GM23338 (cell line): ENCODE measurements around the gene UBE2G2. TPM values are rescaled to one million over a fixed set of nuclear protein-coding genes. Genes with fewer than 3 reads are reported as not detected.

Source experiments
- ATAC-seq: fragments of 200-7000 bp; cut with Tn5 transposase; 3 replicates; pipeline ENCODE4 v1.9.1; 2020
- DNase-seq: peaks from one replicate; pipeline ENCODE4 v3.0.0-alpha.2; 2015; ENCODE audit warnings: low spot score
- H2AFZ ChIP-seq: fragments of 200-600 bp; sonication (generic); 2 replicates; pipeline ENCODE4 v1.8.0; 2016; ENCODE audit warnings: antibody characterized with exemption, mild to moderate bottlenecking, moderate library complexity
- H3F3A ChIP-seq: fragments of 200-600 bp; sonication (generic); replicated peaks from 2 replicates; pipeline ENCODE4 v1.8.0; 2017; ENCODE audit warnings: antibody characterized with exemption, mixed run types, low read depth
- H3K27ac ChIP-seq: fragments of 200-600 bp; sonication (generic); 2 replicates; pipeline ENCODE4 v1.6.1; 2016; ENCODE audit warnings: low read depth
- H3K27me3 ChIP-seq: fragments of 200-600 bp; sonication (generic); 2 replicates; pipeline ENCODE4 v1.8.0; 2016; ENCODE audit warnings: mild to moderate bottlenecking, mixed run types, moderate library complexity; ENCODE audit not compliant: insufficient read depth
- H3K36me3 ChIP-seq: fragments of 200-600 bp; sonication (generic); 2 replicates; pipeline ENCODE4 v1.8.0; 2016; ENCODE audit warnings: mild to moderate bottlenecking; ENCODE audit not compliant: insufficient read depth
- H3K4me1 ChIP-seq: fragments of 200-600 bp; sonication (generic); 2 replicates; pipeline ENCODE4 v1.8.0; 2016; ENCODE audit warnings: mild to moderate bottlenecking, moderate library complexity; ENCODE audit not compliant: insufficient read depth
- H3K4me2 ChIP-seq: fragments of 200-600 bp; sonication (generic); 2 replicates; pipeline ENCODE4 v1.7.1; 2017; ENCODE audit warnings: mixed run types
- H3K4me3 ChIP-seq: fragments of 200-600 bp; sonication (generic); 2 replicates; pipeline ENCODE4 v1.6.1; 2016; ENCODE audit warnings: mixed run types
- H3K79me2 ChIP-seq: fragments of 200-600 bp; sonication (generic); replicated peaks from 2 replicates; pipeline ENCODE4 v1.8.0; 2017; ENCODE audit warnings: mild to moderate bottlenecking; ENCODE audit not compliant: insufficient read depth
- H3K9me2 ChIP-seq: fragments of 200-600 bp; sonication (generic); 2 replicates; pipeline ENCODE4 v1.8.0; 2017; ENCODE audit not compliant: insufficient read depth
- H4K20me1 ChIP-seq: fragments of 200-600 bp; sonication (generic); replicated peaks from 2 replicates; pipeline ENCODE4 v1.8.0; 2017; ENCODE audit warnings: mild to moderate bottlenecking; ENCODE audit not compliant: insufficient read depth
- H3K27ac Mint-ChIP-seq: 2 replicates; pipeline ENCODE4 v1.8.0; 2020; ENCODE audit warnings: inconsistent platforms, mild to moderate bottlenecking, moderate library complexity, mixed read lengths
- H3K27me3 Mint-ChIP-seq: 3 replicates; pipeline ENCODE4 v1.8.0; 2022; ENCODE audit warnings: low read depth, mild to moderate bottlenecking, moderate library complexity, mixed read lengths, inconsistent platforms; ENCODE audit not compliant: insufficient read depth, poor library complexity
- H3K36me3 Mint-ChIP-seq: 3 replicates; pipeline ENCODE4 v1.8.0; 2021; ENCODE audit warnings: low read depth, mild to moderate bottlenecking, inconsistent platforms, moderate library complexity, mixed read lengths
- H3K4me1 Mint-ChIP-seq: 3 replicates; pipeline ENCODE4 v1.8.0; 2020; ENCODE audit warnings: mild to moderate bottlenecking, inconsistent platforms, mixed read lengths
- H3K4me3 Mint-ChIP-seq: 3 replicates; pipeline ENCODE4 v1.8.0; 2021; ENCODE audit warnings: moderate library complexity, mild to moderate bottlenecking, inconsistent platforms, mixed read lengths
- H3K9me3 Mint-ChIP-seq: 3 replicates; pipeline ENCODE4 v1.8.0; 2020; ENCODE audit warnings: moderate library complexity, mild to moderate bottlenecking, inconsistent platforms, mixed read lengths
- CREB1 ChIP-seq: fragments of 250-450 bp; sonication (Bioruptor Pico); IDR thresholded peaks from 2 replicates; pipeline ENCODE4 v1.5.0; 2020; ENCODE audit warnings: low read depth, mild to moderate bottlenecking, moderate library complexity
- CTCF ChIP-seq, 2 experiments: fragments of 200-600 bp in 1 of 2; sonication (generic) in 1 of 2; conservative IDR thresholded peaks; 2 replicates each; pipeline versions ENCODE4 v1.5.1 to v1.6.1; 2016 to 2017; ENCODE audit warnings: antibody characterized with exemption in 2 of 2, low read depth in 2 of 2, mild to moderate bottlenecking in 2 of 2, moderate library complexity in 1 of 2
- ETS1 ChIP-seq: IDR thresholded peaks from 2 replicates; pipeline ENCODE4 v1.6.1; 2016; ENCODE audit warnings: antibody characterized with exemption
- EZH2 ChIP-seq: fragments of 200-600 bp; sonication (generic); IDR thresholded peaks from one replicate; pipeline ENCODE4 v1.8.0; 2017; ENCODE audit warnings: antibody characterized with exemption, mild to moderate bottlenecking, low read depth; ENCODE audit not compliant: unreplicated experiment
- EZH2phosphoT487 ChIP-seq: fragments of 200-600 bp; sonication (generic); IDR thresholded peaks from one replicate; pipeline ENCODE4 v1.8.1; 2018; ENCODE audit warnings: antibody characterized with exemption; ENCODE audit not compliant: unreplicated experiment
- JUNB ChIP-seq: IDR thresholded peaks from one replicate; pipeline ENCODE4 v1.6.1; 2016; ENCODE audit warnings: antibody characterized with exemption; ENCODE audit not compliant: unreplicated experiment
- NANOG ChIP-seq: IDR thresholded peaks from 2 replicates; pipeline ENCODE4 v1.6.1; 2016; ENCODE audit warnings: antibody characterized with exemption, borderline replicate concordance
- POLR2AphosphoS5 ChIP-seq: IDR thresholded peaks from 2 replicates; pipeline ENCODE4 v1.6.1; 2016; ENCODE audit warnings: antibody characterized with exemption, low read depth
- REST ChIP-seq: IDR thresholded peaks from one replicate; pipeline ENCODE4 v1.6.1; 2018; ENCODE audit warnings: antibody characterized with exemption; ENCODE audit not compliant: unreplicated experiment
- STAT1 ChIP-seq: IDR thresholded peaks from one replicate; pipeline ENCODE4 v1.6.1; 2016; ENCODE audit warnings: antibody characterized with exemption; ENCODE audit not compliant: unreplicated experiment
- ZNF114 ChIP-seq: fragments of 250-450 bp; sonication (Bioruptor Pico); IDR thresholded peaks from 2 replicates; pipeline ENCODE4 v1.5.0; 2020; ENCODE audit warnings: mild to moderate bottlenecking, moderate library complexity
- ZNF331 ChIP-seq: fragments of 250-450 bp; sonication (Bioruptor Pico); IDR thresholded peaks from 2 replicates; pipeline ENCODE4 v1.5.0; 2020; ENCODE audit warnings: low read depth, mild to moderate bottlenecking, moderate library complexity
- ZNF462 ChIP-seq: fragments of 250-450 bp; sonication (Bioruptor Pico); IDR thresholded peaks from 2 replicates; pipeline ENCODE4 v1.5.0; 2020; ENCODE audit warnings: mild to moderate bottlenecking, moderate library complexity
- polyA plus RNA-seq: library from polyadenylated mRNA; unstranded; fragments of >200 nt; fragmentation: Nextera tagmentation; extraction: Ambion mirVana; gene quantifications from 2 replicates; pipeline ENCODE4 v1.2.1, GENCODE V29; 2016
- total RNA-seq: library from RNA; depleted of rRNA; stranded (reverse); fragments of >200 nt; shearing (Covaris generic); gene quantifications from 2 replicates; pipeline ENCODE4 v1.2.3, GENCODE V29; 2014

Gene UBE2G2
- total and polyA plus RNA-seq, 2 experiments from 2014 or later, result 66.4 to 100 TPM

GRCh38 chr21:44834951-44835646 is 33.5 kb upstream of the UBE2G2 start:
- H2AFZ ChIP-seq, result no peak overlapping the region
- no peak for ATAC-seq

More at GRCh38 chr21:44834951-44835646, 33.5 kb upstream of the UBE2G2 start:
- DNase-seq, result no peak
- H3K27ac ChIP-seq, result no peak overlapping the region
- H3K27ac Mint-ChIP-seq, result no peak overlapping the region
- no peak for TF ChIP-seq ZNF114 (CRISPR knock-in tag)
- TF ChIP-seq ZNF462 (CRISPR knock-in tag), result no peak
- no peak for TF ChIP-seq JUNB
- no peak for TF ChIP-seq EZH2phosphoT487
- TF ChIP-seq CTCF (conservative IDR thresholded peaks at IDR 0.05; ENCODE audit: low read depth in 2 of 2), result no peak
- TF ChIP-seq REST, result no peak
- no peak for TF ChIP-seq ETS1
- no peak for TF ChIP-seq STAT1
- TF ChIP-seq EZH2, result no peak
- no peak for TF ChIP-seq NANOG
- TF ChIP-seq ZNF331 (CRISPR knock-in tag), result no peak
- TF ChIP-seq CREB1 (CRISPR knock-in tag), result no peak
- no peak for TF ChIP-seq POLR2AphosphoS5
- H3K4me3 Mint-ChIP-seq, result no peak overlapping the region
- no peaks in the 10 kb centered on the region for H3K27me3 ChIP-seq
- H3F3A ChIP-seq, result no peaks in the 10 kb centered on the region
- H3K36me3 ChIP-seq, result no peaks in the 10 kb centered on the region
- H4K20me1 ChIP-seq, result no peaks in the 10 kb centered on the region
- H3K79me2 ChIP-seq, result no peaks in the 10 kb centered on the region
- H3K36me3 Mint-ChIP-seq, result no peaks in the 10 kb centered on the region
- H3K4me1 Mint-ChIP-seq, result peaks cover 4% of the 10 kb centered on the region
- H3K4me3 ChIP-seq, result no peak overlapping the region
- H3K27me3 Mint-ChIP-seq, result peaks cover 6% of the 10 kb centered on the region
- no peak overlapping the region for H3K4me2 ChIP-seq
- no peaks in the 10 kb centered on the region for H3K4me1 ChIP-seq
- no peaks in the 10 kb centered on the region for H3K9me2 ChIP-seq
- no peaks in the 10 kb centered on the region for H3K9me3 Mint-ChIP-seq
